ENCODE results near the gene NIBAN1. TPM values are rescaled to one million over a fixed set of nuclear protein-coding genes. Genes with fewer than 3 reads are reported as not detected.

The NIBAN1 gene
- total and polyA plus RNA-seq, 8 donors: 7.5 to 302 (median 39.4) TPM

- intact Hi-C loops (cut with DNase I; ENCODE audit: low total_unique reads): no loop called here
- TF ChIP-seq POLR2A (IDR thresholded peaks at IDR 0.05): no peak
- no peak for TF ChIP-seq EP300 (IDR thresholded peaks at IDR 0.05)
- no peak for TF ChIP-seq POLR2AphosphoS5 (IDR thresholded peaks at IDR 0.05)
- no peak for TF ChIP-seq CTCF (IDR thresholded peaks at IDR 0.05)
- H3K4me1 ChIP-seq: peaks cover 8 to 65% (median 37%) of the 10 kb centered on the region in 4 donors
- 86 to 93% (median 90%) methylated on average over 4 of the region's 4 CpGs for WGBS, 5 donors
- H3K4me3 ChIP-seq: no peak overlapping the region
- no peaks in the 10 kb centered on the region for H3K27me3 ChIP-seq
- no peak for DNase-seq
- H3K36me3 ChIP-seq: peaks cover 0 to 6% (median 0%) of the 10 kb centered on the region in 4 donors
- no peaks in the 10 kb centered on the region for H3K9me3 ChIP-seq
- H3K27ac ChIP-seq: peak overlapping the region in 1 of 5 donors; percentile 63
These were observed 17.2 kb downstream of the NIBAN1 start for GRCh38 chr1:184956999-184957700.

GRCh38 chr1:184954232-184954995, 19.9 kb downstream of the NIBAN1 start:
- peak in 1 of 2 donors; percentile 39 for DNase-seq
- intact Hi-C loops (cut with DNase I; ENCODE audit: low total_unique reads): no loop called here
- no peak for TF ChIP-seq CTCF (IDR thresholded peaks at IDR 0.05)
- no peak for TF ChIP-seq EP300 (IDR thresholded peaks at IDR 0.05)
- TF ChIP-seq POLR2AphosphoS5 (IDR thresholded peaks at IDR 0.05): no peak
- no peak for TF ChIP-seq POLR2A (IDR thresholded peaks at IDR 0.05)
- H3K9me3 ChIP-seq: no peaks in the 10 kb centered on the region
- H3K27ac ChIP-seq: peak overlapping the region in 2 of 5 donors; percentile 34 to 40
- no peaks in the 10 kb centered on the region for H3K36me3 ChIP-seq
- WGBS, 5 donors: 50 to 69% (median 57%) methylated on average over 4 of the region's 4 CpGs
- H3K27me3 ChIP-seq: no peaks in the 10 kb centered on the region
- peaks cover 8 to 51% (median 30%) of the 10 kb centered on the region in 4 donors for H3K4me1 ChIP-seq
- no peak overlapping the region for H3K4me3 ChIP-seq

GRCh38 chr1:184953600-184954219, 20.6 kb downstream of the NIBAN1 start:
- Histone ChIP-seq H3K36me3 (no peaks in the 10 kb centered on the region), H3K9me3 (no peaks in the 10 kb centered on the region), H3K4me1 (peaks cover 8 to 44% (median 26%) of the 10 kb centered on the region in 4 donors), H3K27ac (peak overlapping the region in 2 of 5 donors; percentile 34 to 40), H3K27me3 (no peaks in the 10 kb centered on the region), H3K4me3 (no peak overlapping the region)
- intact Hi-C loops (cut with DNase I; ENCODE audit: low total_unique reads): no loop called here
- no peak for DNase-seq
- WGBS, 5 donors: 48 to 66% (median 51%) methylated on average over 6 of the region's 6 CpGs
- TF ChIP-seq EP300 (IDR thresholded peaks at IDR 0.05) (no peak), POLR2AphosphoS5 (IDR thresholded peaks at IDR 0.05) (no peak), CTCF (IDR thresholded peaks at IDR 0.05) (no peak), POLR2A (IDR thresholded peaks at IDR 0.05) (no peak)

- Histone ChIP-seq H3K4me1 (peaks cover 8 to 41% (median 27%) of the 10 kb centered on the region in 4 donors), H3K4me3 (no peak overlapping the region), H3K27me3 (no peaks in the 10 kb centered on the region), H3K27ac (peak overlapping the region in 1 of 5 donors; percentile 31), H3K36me3 (no peaks in the 10 kb centered on the region), H3K9me3 (no peaks in the 10 kb centered on the region)
- 80 to 91% (median 88%) methylated on average over 4 of the region's 4 CpGs for WGBS, 5 donors
- intact Hi-C loops (cut with DNase I; ENCODE audit: low total_unique reads): no loop called here
- no peak for TF ChIP-seq EP300 (IDR thresholded peaks at IDR 0.05)
- no peak for TF ChIP-seq CTCF (IDR thresholded peaks at IDR 0.05)
- no peak for TF ChIP-seq POLR2AphosphoS5 (IDR thresholded peaks at IDR 0.05)
- no peak for TF ChIP-seq POLR2A (IDR thresholded peaks at IDR 0.05)
- DNase-seq: no peak
These were observed 21.9 kb downstream of the NIBAN1 start for GRCh38 chr1:184952428-184952827.
